ENCODE results near the gene PIP4K2A.

Gene PIP4K2A

DNA sequence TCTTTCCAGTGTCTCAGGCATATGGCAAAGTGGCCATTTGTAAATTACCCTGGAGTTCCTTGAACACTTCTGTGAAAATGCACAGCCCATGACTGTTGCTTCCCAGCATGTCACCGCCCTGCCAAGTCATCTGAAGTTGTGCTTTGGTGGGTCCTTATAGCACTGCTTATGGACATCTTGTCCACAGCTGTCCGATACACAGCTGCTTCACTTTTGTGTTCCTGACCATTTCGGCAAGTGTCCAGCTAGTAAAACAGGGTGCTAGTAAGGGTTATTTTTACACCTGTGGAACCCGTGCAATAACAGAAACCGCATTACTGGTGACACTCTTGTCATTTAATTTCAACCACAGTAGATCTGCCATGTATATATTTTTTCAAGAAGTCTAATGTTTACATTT lies 29.7 kb downstream of the PIP4K2A start:
- TF ChIP-seq ESRRG (CRISPR knock-in tag; IDR thresholded peaks at IDR 0.05) (no peak), TOX (CRISPR knock-in tag; IDR thresholded peaks at IDR 0.05; ENCODE audit: borderline replicate concordance) (no peak), BACH2 (CRISPR knock-in tag; IDR thresholded peaks at IDR 0.05; ENCODE audit: borderline replicate concordance) (no peak), ZFP30 (CRISPR knock-in tag; IDR thresholded peaks at IDR 0.05) (no peak)
- TF ChIP-seq, protein P1, sequence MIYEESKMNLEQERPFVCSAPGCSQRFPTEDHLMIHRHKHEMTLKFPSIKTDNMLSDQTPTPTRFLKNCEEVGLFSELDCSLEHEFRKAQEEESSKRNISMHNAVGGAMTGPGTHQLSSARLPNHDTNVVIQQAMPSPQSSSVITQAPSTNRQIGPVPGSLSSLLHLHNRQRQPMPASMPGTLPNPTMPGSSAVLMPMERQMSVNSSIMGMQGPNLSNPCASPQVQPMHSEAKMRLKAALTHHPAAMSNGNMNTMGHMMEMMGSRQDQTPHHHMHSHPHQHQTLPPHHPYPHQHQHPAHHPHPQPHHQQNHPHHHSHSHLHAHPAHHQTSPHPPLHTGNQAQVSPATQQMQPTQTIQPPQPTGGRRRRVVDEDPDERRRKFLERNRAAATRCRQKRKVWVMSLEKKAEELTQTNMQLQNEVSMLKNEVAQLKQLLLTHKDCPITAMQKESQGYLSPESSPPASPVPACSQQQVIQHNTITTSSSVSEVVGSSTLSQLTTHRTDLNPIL (CRISPR knock-in tag; IDR thresholded peaks at IDR 0.05; ENCODE audit: low read depth): no peak
- no peak for ATAC-seq

DNA sequence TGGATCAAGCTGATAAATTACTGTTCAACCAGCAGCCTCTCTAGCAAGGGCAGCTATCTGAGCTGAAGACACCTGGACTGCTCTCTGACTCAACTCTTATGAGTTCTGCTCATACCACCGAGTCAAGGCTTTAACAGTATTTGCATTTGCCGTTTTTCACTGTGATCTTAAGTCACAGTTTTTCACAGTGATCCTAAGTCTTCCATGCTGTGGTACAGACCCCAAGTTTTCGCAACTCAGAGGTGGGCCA lies 31.3 kb downstream of the PIP4K2A start:
- ATAC-seq: peak; percentile 22
- TF ChIP-seq, protein P2, sequence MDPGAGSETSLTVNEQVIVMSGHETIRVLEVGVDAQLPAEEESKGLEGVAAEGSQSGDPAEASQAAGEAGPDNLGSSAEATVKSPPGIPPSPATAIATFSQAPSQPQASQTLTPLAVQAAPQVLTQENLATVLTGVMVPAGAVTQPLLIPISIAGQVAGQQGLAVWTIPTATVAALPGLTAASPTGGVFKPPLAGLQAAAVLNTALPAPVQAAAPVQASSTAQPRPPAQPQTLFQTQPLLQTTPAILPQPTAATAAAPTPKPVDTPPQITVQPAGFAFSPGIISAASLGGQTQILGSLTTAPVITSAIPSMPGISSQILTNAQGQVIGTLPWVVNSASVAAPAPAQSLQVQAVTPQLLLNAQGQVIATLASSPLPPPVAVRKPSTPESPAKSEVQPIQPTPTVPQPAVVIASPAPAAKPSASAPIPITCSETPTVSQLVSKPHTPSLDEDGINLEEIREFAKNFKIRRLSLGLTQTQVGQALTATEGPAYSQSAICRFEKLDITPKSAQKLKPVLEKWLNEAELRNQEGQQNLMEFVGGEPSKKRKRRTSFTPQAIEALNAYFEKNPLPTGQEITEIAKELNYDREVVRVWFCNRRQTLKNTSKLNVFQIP (CRISPR knock-in tag; IDR thresholded peaks at IDR 0.05; ENCODE audit: borderline replicate concordance, low read depth): no peak
- TF ChIP-seq ZNF565 (CRISPR knock-in tag; conservative IDR thresholded peaks at IDR 0.05; ENCODE audit: low read depth): no peak
- TF ChIP-seq ZFP30 (CRISPR knock-in tag; IDR thresholded peaks at IDR 0.05): no peak
- TF ChIP-seq ARNTL (CRISPR knock-in tag; IDR thresholded peaks at IDR 0.05; ENCODE audit: borderline replicate concordance, low read depth): no peak
- no peak for TF ChIP-seq BACH2 (CRISPR knock-in tag; IDR thresholded peaks at IDR 0.05; ENCODE audit: borderline replicate concordance)
- TF ChIP-seq ISL1 (CRISPR knock-in tag; IDR thresholded peaks at IDR 0.05): no peak
- no peak for TF ChIP-seq OSR1 (CRISPR knock-in tag; IDR thresholded peaks at IDR 0.05)
- TF ChIP-seq ZNF8 (CRISPR knock-in tag; IDR thresholded peaks at IDR 0.05): no peak
- TF ChIP-seq, protein P1 (CRISPR knock-in tag; IDR thresholded peaks at IDR 0.05; ENCODE audit: low read depth): no peak
- TF ChIP-seq TCF4 (CRISPR knock-in tag; IDR thresholded peaks at IDR 0.05; ENCODE audit: borderline replicate concordance): no peak
- TF ChIP-seq, protein P3, sequence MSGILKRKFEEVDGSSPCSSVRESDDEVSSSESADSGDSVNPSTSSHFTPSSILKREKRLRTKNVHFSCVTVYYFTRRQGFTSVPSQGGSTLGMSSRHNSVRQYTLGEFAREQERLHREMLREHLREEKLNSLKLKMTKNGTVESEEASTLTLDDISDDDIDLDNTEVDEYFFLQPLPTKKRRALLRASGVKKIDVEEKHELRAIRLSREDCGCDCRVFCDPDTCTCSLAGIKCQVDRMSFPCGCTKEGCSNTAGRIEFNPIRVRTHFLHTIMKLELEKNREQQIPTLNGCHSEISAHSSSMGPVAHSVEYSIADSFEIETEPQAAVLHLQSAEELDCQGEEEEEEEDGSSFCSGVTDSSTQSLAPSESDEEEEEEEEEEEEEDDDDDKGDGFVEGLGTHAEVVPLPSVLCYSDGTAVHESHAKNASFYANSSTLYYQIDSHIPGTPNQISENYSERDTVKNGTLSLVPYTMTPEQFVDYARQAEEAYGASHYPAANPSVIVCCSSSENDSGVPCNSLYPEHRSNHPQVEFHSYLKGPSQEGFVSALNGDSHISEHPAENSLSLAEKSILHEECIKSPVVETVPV (CRISPR knock-in tag; IDR thresholded peaks at IDR 0.05): no peak
- TF ChIP-seq PPARA (CRISPR knock-in tag; IDR thresholded peaks at IDR 0.05; ENCODE audit: borderline replicate concordance): no peak
- no peak for TF ChIP-seq ZNF70 (CRISPR knock-in tag; IDR thresholded peaks at IDR 0.05)
- TF ChIP-seq ZFP3 (CRISPR knock-in tag; IDR thresholded peaks at IDR 0.05): no peak
- TF ChIP-seq, protein P4, sequence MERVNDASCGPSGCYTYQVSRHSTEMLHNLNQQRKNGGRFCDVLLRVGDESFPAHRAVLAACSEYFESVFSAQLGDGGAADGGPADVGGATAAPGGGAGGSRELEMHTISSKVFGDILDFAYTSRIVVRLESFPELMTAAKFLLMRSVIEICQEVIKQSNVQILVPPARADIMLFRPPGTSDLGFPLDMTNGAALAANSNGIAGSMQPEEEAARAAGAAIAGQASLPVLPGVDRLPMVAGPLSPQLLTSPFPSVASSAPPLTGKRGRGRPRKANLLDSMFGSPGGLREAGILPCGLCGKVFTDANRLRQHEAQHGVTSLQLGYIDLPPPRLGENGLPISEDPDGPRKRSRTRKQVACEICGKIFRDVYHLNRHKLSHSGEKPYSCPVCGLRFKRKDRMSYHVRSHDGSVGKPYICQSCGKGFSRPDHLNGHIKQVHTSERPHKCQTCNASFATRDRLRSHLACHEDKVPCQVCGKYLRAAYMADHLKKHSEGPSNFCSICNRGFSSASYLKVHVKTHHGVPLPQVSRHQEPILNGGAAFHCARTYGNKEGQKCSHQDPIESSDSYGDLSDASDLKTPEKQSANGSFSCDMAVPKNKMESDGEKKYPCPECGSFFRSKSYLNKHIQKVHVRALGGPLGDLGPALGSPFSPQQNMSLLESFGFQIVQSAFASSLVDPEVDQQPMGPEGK (CRISPR knock-in tag; IDR thresholded peaks at IDR 0.05; ENCODE audit: borderline replicate concordance): no peak
- TF ChIP-seq CSDC2 (CRISPR knock-in tag; IDR thresholded peaks at IDR 0.05): no peak

DNA sequence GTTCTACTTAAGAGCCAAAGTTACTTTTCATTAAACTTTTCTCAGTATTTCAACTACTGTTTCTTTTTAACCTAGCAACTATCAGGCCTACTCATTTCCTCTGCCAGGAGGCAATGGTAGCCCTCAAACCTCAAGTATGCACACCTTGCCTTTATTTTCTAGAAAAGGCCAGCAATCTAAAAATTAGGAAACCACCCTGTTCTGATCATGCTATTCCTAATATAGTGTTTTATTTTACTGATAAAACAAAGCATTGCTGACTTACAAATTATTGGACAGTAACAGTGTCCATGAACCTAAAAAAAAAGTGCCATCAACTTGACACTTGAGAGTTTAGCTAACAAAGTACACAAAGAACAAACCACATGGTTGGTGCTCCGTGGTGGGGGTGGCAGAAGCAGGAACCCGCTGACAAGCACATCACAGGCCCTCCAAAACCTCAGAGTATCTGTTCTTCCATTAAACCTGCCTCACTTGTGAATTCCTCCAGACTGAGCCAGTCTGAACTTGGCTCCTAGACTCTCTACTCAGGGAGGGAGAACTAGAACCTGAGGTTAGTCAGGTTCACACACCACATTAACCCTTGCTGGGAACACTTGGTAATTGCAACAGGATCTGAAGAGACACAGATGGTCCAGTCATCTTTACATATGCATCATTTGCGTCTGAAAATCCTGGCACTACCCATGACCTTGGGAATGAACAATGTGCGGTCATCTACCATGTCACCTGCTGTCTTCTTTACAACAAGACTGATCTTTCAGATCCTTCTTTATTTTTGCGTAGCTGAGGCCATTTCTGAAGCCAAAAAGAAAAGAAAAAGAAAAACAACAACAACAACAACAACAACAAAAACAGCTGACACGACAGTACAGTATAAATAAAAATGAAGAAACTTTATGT lies 31.9 kb downstream of the PIP4K2A start:
- peak; percentile 47 for ATAC-seq
- TF ChIP-seq SNAI2 (CRISPR knock-in tag; IDR thresholded peaks at IDR 0.05) (no peak), TOX (CRISPR knock-in tag; IDR thresholded peaks at IDR 0.05; ENCODE audit: borderline replicate concordance) (no peak), ISL1 (CRISPR knock-in tag; IDR thresholded peaks at IDR 0.05) (no peak), ZNF70 (CRISPR knock-in tag; IDR thresholded peaks at IDR 0.05) (no peak), ARNTL (CRISPR knock-in tag; IDR thresholded peaks at IDR 0.05; ENCODE audit: borderline replicate concordance, low read depth) (no peak), GLIS3 (CRISPR knock-in tag; IDR thresholded peaks at IDR 0.05) (no peak), ZFP30 (CRISPR knock-in tag; IDR thresholded peaks at IDR 0.05) (no peak), ESRRG (CRISPR knock-in tag; IDR thresholded peaks at IDR 0.05) (no peak), PPARA (CRISPR knock-in tag; IDR thresholded peaks at IDR 0.05; ENCODE audit: borderline replicate concordance) (no peak), ZNF8 (CRISPR knock-in tag; IDR thresholded peaks at IDR 0.05) (no peak), TCF4 (CRISPR knock-in tag; IDR thresholded peaks at IDR 0.05; ENCODE audit: borderline replicate concordance) (no peak)
- TF ChIP-seq, protein P3 (CRISPR knock-in tag; IDR thresholded peaks at IDR 0.05): no peak
- TF ChIP-seq, protein P1 (CRISPR knock-in tag; IDR thresholded peaks at IDR 0.05; ENCODE audit: low read depth): no peak
- TF ChIP-seq, protein P5, sequence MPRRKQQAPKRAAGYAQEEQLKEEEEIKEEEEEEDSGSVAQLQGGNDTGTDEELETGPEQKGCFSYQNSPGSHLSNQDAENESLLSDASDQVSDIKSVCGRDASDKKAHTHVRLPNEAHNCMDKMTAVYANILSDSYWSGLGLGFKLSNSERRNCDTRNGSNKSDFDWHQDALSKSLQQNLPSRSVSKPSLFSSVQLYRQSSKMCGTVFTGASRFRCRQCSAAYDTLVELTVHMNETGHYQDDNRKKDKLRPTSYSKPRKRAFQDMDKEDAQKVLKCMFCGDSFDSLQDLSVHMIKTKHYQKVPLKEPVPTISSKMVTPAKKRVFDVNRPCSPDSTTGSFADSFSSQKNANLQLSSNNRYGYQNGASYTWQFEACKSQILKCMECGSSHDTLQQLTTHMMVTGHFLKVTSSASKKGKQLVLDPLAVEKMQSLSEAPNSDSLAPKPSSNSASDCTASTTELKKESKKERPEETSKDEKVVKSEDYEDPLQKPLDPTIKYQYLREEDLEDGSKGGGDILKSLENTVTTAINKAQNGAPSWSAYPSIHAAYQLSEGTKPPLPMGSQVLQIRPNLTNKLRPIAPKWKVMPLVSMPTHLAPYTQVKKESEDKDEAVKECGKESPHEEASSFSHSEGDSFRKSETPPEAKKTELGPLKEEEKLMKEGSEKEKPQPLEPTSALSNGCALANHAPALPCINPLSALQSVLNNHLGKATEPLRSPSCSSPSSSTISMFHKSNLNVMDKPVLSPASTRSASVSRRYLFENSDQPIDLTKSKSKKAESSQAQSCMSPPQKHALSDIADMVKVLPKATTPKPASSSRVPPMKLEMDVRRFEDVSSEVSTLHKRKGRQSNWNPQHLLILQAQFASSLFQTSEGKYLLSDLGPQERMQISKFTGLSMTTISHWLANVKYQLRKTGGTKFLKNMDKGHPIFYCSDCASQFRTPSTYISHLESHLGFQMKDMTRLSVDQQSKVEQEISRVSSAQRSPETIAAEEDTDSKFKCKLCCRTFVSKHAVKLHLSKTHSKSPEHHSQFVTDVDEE (CRISPR knock-in tag; IDR thresholded peaks at IDR 0.05): no peak

Measured in SK-N-SH treated with all-trans-retinoic acid at 6 μM for 48 hours (cell line).